Amniotic stem cell (primary cell): ENCODE results near the gene CAMK2N2.

Experiments
- DNase-seq: peaks from one replicate; lab custom pipeline; 2025; lab: John Stamatoyannopoulos, UW

Gene CAMK2N2

DNA sequence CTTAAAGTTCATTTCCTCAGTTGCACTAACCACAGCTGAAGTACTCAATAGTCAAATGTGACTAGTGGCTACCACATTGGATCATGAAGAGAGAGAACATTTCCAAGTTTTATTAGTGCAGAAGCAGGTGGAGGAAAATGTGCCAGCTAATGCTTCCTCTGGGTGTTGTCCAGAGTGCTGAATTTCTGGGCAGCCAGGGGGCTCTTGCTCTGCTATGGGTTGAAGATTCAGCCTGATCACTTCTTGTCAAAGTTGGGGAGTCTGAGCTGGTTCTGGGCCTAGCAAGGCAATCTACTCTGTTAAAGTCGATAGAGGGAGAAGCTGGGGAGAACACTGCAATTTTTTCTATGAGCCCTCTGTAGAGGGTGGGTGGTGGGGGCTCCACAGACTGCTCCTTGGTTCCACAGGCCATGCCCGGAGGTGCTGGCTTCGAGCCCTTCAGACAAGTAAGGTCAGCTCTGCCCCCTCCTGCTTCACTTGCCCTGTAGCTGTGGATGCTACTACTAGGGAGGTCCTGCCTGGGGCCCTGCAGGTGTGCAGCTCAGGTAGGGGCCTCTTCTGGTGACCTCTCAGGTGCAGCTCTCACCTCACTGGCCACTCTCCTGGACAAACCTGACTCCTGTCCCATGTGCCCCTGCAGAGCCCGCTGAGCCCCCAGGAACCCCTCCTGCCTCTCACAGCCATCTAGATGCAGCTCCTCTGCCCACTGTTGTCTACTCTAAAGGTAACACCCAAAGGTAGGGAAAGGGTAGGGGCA is 20.8 kb downstream of the CAMK2N2 start:
- no peak for DNase-seq

DNA sequence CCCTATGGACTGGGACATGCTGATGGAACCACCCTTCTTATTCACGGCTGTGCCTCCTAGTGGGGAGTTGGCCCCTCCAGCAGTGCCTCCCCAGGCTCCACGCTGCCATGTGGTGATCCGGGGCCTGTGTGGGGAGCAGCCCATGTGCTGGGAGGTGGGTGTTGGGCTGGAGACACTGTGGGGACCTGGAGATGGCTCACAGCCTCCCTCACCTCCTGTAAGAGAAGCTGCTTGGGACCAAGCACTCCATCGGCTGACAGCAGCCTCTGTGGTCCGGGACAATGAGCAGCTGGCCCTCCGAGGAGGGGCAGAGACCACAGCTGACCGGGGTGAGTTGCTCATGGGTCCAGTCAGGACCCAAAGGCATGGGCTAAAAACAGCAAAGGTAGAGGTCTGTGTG is 21.6 kb downstream of the CAMK2N2 start:
- DNase-seq = no peak

DNA sequence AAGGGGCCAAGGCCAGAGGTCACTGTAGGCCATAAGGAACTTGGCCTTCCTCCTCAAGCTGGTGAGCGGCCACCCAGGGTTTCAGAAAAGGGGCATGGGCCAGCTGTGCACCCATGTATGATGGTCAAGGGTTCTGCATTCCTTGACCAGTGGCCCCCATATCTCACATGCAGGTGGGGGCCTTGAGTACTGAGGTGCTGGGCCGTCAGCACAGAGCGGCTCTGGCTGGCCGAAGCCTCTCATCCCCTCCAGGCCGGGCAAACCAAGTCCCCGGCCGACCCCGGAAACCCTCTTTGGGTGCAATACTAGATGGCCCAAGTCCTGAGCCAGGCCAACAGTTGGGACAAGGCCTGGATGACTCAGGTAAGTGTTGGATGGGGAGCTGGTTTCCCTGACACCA is 22.1 kb downstream of the CAMK2N2 start:
- no peak for DNase-seq

DNA sequence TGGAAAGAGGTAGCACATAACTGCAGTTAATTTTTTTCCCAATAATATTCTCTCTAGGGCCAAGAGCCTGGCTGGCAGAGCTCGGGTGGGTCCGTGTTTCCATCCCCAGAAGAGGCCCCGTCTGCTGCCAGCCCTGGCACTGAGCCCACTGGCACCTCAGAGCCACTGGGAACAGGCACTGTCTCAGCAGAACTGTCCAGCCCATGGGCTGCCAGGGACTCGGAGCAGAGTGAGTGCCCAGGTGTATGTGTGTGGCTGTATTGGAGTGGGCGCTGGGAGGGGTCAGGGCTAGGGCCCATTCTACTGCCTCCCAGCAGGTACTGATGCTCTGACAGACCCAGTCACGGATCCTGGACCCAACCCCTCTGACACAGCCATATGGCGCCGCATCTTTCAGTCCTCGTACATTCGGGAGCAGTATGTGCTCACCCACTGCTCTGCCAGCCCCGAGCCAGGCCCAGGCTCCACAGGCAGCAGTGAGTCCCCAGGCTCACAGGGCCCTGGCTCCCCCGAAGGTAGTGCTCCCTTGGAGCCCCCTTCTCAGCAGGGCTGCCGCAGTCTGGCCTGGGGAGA is 23.0 kb downstream of the CAMK2N2 start:
- DNase-seq = no peak

DNA sequence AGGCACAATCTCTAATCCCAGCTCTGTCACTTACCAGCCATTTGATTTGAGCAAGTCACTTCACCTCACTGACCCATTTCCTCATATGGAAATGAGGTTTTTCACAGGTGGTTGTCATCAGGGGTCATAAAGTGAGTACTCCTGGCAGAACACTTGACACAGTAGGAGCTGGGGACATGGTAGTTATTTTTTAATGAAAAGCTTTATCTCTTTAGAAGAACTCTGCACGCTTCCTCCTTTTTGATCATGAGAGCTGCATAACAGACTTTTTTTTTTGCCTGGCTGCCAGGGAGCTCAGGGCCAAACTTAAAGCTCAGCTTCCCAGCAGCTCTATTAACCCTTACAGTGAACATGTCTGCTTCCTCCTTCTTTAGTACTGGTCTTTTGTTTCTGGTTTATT is 23.5 kb downstream of the CAMK2N2 start:
- no peak for DNase-seq

DNA sequence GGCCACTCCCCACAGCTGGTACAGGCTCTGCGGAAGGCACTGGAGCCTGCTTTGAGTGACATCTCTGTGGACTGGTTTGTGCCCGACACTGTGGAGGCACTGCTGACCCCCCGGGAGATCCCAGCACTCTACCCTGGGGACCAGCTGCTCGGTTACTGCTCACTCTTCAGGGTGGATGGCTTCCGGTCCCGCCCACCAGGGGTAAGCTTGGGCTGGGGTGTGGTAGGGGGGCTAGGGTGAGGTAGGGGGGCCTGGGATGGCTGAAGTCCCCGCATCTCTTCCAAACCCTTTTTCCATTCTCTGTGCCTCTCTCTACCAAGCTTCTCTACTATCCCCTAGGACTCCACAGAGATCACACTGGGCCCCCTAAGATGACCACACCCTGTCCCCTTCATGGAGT is 24.1 kb downstream of the CAMK2N2 start:
- DNase-seq = no peak

DNA sequence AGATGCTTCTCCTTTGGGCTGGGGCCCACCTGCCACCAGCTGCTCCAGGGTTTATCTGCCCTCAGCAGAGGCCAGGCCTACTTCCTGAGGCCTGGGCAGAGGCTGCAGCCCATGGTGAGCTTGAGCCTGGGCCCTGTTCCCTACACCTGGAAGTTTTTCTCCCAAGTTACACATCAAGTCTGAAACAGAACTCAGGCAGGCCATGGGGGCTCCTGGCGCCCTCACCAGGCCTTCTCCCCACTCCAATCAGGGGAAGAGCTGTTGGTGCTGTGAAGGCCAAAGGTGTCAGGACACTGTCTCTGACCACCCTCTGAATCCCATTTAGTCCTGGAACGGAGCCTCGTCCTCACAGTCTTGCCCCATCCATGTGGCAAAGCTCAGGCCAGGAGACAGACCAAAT is 24.7 kb downstream of the CAMK2N2 start:
- no peak for DNase-seq

DNA sequence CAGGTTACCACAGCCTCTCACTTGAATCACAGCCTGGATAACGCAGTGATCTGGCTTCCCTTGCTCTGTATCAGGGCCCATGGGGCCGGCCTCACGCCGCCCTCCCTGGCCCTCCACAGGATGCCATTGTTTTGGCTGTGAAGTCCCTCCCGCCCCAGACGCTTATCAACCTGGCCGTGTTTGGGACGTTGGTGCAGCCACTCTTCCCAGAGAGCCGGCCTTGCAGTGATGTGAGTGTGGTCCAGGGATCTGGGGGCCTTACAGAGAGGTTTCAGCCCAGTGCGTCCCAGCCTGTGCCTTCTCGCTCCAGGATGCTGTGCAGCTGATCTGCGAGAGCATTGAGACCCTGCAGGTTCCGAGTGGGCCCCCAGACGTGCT is 25.3 kb downstream of the CAMK2N2 start:
- DNase-seq = no peak

DNA sequence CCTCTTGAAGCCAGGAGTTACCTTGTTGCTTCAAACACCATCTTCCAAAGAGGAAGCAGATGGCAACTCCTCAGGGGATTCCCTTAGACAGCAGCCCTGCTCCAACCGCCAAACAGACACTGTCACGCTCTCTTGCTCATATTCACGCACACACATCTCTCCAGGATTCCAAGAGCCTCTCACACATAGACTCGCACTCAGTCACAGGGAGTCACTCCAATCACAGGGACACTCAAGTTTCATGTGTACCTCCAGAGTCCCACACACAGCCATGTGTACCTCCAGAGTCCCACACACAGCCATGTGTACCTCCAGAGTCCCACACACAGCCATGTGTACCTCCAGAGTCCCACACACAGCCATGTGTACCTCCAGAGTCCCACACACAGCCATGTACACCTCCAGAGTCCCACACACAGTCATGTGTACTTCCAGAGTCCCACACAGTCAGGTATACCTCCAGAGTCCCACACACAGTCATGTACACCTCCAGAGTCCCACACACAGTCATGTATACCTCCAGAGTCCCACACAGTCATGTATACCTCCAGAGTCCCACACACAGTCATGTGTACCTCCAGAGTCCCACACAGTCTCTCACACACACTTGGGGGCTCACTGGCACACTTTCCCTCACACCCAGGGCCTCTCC is 25.8 kb downstream of the CAMK2N2 start:
- no peak for DNase-seq

DNA sequence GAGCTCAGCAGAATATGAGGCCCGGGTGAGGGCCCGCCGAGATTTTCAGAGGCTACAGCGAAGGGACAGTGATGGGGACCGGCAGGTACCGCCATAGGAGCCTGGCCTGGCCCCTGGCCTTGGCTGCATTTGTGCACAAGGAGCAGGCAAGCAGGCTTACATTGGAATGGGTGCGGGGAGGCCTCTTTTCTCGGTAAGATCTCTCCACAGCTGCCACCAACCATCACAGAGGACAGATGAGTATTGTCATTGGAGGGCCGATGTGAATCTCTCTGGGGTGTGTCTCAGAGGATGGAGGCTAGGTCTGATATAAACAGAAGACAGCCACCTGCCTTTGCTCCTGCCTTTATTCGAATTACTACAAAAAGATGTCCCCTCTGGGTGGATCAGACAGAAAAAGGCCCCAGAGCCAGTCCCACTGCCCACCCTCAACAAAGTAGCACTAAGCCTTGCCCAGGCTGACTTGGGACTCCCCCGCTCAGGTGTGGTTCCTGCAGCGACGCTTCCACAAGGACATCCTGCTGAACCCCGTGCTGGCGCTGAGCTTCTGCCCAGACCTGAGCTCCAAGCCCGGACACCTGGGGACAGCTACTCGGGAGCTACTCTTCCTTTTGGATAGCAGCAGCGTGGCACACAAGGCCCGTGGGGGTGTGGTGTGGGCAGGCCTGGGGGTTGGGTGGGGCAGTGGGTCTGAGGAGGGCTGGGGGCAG is 26.5 kb downstream of the CAMK2N2 start:
- no peak for DNase-seq

DNA sequence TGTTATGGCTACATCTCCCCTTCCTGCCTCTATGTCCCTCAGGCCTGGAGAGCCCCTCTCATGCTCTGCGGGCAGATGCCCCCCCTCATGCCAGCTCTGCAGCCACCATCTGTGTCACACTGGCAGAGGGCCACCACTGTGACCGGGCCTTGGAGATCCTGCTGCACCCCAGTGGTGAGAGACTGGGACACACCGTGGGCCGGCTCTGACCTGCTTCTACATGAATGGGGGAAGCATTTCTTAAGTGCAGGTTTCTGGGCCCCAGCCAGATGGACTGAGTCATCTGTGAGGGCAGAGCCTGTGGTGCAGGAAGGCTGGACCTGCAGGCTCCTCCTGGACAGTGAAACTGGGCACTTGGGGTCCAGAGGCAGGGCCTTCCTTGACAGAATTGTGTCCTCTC is 27.1 kb downstream of the CAMK2N2 start:
- peak; percentile 15 for DNase-seq

DNA sequence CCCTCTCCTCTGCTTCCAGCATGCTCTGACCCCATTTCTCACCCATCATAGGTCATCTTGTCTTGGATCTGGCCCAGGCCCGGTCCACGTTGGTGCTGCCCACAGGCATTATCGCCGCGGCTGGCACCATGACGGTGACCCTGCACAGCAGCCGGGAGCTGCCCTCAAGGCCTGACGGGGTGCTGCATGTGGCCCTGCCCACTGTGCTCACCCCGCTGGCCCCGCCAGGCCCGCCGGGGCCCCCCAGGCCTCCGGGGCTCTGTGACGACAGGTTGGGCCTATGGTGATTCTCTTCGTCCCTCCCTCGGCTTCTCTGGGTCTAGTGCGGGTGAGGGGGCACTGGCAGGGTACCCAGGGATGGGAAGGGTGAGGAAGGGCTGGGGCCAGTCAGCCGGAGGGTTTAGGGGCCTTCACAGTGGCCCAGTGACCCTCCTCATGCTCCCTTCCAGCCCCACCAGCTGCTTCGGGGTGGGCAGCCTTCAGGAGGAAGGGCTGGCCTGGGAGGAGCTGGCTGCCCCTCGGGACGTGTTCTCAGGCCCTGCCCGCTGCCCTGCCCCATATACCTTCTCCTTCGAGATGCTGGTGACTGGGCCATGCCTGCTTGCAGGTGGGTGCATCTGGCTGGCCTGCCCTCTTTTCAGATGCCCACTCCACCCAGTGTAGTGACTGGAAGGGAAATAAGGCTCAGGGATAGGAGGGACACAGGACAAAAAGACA is 28.1 kb downstream of the CAMK2N2 start:
- DNase-seq = no peak

DNA sequence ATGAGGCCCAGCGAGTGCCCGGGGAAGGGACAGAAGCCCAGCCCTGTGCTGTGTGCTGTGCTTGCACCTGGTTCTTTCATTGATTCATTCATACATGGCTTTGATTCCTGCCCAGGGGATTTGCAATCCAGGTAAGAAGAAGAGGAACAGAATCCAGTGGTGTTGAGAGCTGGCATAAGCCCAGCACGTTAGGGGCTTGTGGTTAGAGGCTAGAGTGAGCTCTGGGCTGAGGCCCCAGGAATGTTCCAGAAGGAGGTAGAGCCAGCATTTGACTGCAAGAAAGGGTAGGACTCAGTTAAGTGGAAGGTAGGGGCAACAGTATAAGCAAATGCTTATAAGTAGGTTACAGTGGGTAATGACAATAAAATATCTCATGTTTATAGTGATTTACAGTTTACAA is 29.7 kb downstream of the CAMK2N2 start:
- DNase-seq = no peak

DNA sequence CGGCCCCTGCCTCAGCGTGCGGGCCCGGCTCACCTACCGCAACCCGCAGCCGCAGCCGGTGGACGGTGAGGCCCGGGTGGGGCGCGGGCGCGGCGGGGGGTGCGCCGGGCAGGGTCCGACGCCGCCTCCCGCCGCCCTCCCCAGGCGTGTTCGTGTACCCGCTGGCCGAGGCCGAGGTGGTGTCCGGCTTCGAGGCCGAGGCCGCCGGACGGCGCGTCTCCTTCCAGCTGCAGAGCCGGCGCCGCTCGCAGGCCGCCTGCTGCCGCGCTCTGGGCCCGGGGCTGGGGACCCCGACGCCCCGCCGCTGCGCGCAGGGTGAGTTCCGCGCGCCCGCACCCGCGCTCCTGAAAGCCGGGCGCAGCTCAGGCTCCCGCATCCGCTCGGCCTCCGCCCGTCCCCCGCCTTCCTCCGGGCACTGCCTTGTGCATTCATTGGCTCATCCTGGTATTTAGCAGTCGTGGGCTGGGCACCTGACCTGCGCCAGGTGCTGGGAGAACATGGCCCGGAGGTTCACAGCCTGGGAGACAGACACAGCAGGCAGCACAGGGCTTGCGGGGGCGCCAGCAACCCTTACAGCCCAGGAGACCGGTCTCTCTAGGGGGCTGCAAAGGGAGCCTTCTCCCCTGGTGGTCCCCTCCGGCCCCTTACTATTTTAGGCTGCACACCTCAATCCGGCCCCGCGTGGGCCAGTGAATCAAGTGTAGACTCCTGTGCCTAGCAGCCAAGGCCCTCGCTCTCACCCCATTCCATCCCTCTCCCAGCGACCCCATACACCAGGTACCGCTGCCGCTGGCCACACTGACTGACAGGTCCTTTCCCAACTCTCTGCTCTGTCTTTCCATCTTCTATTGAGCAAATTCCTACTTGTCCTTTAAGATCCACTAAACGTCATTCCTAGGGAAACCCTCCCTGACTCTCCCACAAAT is 30.5 kb downstream of the CAMK2N2 start:
- DNase-seq = no peak

DNA sequence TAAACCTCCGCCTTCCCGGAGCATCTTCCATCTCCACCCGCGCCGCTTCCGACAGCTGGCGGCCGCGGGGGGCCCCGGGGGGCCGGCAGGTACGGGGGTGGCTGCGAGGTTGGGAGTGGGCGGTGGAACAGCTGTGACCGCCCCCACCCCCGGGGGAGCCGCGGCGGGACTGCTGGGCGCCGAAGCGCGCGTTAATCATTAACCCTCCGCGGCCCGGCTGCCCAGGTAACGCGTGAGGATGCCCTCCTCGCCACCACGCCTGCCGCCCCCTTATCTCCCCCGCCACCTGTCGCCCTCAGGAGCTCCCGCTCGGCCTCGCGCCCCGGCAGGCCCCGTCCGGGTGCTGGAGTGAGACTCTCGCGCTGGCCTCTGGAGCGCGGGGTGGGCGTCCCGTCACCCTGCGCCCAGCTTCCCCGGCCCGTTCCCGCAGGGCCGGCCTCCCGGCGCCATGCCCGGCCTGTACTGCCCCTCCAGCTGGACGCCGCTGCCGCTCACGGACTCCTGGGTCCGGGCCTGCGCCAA is 31.2 kb downstream of the CAMK2N2 start:
- no peak for DNase-seq

DNA sequence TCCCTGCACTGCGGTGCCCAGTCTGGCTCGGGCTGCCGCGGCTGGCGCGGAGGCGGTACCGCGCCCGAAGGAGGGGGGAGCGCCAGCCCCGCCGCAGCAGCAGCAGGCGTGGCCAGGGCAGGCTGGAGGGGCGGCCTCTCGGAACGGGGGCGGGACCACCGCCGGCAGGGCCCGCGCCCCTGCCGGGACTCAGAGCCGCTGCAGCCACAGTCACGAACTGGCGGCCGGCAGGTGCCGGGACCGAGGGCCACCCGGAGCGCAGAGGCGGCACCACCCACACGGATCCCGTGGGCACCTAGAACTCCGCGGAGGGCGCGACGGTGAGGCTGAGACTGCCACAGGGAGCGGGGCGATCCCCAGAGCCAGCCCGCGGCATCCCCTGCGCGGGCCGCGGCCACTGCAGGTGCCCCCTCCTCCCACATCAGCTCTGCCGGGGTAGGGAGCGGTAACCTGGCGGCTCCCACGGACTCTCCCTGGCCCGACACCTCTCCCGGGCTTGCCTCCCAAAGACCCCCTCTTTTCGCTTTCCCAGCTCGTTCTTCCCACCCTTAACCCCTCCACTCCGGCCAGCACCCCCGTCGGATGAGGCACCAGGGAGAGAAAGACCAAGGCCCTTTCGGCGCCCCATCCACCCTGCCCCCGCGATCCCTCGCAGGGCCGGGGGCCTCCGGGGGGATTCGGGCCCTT is 31.8 kb downstream of the CAMK2N2 start, which contains the start of gene VWA5B2:
Gene VWA5B2 (plus strand): TSS at position 192 of the 687 bp plus-strand sequence. CDS start 944 bp downstream, outside the sequence.
- DNase-seq = no peak

DNA sequence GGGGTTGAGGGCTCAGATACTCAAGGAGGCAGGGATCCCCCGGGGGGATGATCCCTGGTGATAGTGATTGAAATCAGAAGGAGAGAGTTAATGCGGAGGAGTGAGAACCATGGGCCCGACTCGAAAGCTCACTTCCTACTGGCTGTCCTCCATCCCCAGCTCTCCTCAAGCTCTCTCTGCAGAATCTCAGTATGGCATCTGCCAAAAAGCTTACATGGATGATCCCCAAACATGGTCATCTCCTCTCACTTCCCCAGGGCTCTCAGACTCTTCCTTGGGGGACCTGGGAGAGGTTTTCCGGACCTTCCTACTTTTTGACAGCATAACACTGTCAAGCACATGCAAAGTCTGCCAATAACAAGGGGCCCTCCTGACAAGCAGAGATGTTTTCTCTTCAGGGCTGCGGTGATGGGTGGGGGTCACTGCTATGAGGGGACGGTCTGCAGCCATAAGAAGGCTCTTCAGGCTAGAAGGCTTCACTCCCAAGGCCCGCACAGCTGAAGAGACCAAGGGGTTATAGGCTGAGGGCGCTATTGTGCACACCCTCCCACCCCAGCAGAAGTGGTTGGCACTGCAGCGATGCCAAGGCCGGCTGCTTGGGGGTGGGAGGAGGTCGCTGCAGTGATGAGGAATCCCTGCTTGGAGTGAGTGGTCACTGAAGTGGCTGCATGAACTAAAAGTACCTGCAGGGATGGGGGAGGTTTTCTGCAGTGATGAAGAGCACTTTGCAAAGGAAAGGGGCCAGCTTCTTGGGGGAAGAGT is 32.8 kb downstream of the CAMK2N2 start:
- DNase-seq = no peak

DNA sequence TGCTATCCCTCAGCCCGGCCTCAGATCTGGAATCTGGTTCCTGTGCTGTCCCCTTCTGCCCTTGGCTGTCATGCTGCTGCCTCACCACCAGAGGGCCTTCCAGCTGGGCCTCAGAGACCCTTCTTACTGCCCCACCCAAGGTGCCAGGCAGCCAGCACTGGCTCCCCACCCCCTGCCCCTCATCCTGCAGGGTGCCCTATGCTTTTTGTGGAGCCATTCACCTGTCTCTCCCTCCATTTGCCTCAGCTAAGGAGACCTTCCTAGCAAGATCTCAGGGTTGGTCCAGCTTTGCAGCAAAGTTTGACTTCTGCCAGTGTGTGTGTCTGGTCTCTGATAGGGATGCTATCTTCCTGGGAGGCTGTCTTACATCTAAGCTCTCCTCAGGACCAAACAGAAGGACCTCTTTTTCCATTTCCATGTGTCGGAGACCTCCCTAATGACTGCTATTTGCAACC is 33.8 kb downstream of the CAMK2N2 start:
- DNase-seq = no peak

DNA sequence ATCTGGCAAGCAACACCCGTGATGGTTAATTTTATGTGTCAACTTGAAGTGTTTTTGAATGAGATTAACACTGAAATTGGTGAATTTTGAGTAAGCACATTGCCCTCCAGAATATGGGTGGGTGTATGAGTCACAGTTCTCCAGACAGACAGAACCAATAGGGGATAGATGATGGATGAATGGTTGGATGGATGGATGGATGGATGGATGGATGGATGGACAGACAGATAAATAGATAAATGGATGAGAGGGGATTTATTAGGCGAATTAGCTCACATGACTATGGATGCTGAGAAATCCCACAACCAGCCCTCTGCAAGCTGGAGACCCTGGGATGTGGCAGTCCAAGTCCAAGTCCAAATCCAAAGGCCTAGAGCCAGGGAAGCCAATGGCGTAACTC is 37.4 kb downstream of the CAMK2N2 start:
- no peak for DNase-seq
